NCI-H128 (cell line): ENCODE data around the gene SGCA.

Source experiments
- DNase-seq: peaks from one replicate; lab custom pipeline; 2025; ENCODE audit not compliant: unreplicated experiment; lab: John Stamatoyannopoulos, UW

SGCA gene

DNA sequence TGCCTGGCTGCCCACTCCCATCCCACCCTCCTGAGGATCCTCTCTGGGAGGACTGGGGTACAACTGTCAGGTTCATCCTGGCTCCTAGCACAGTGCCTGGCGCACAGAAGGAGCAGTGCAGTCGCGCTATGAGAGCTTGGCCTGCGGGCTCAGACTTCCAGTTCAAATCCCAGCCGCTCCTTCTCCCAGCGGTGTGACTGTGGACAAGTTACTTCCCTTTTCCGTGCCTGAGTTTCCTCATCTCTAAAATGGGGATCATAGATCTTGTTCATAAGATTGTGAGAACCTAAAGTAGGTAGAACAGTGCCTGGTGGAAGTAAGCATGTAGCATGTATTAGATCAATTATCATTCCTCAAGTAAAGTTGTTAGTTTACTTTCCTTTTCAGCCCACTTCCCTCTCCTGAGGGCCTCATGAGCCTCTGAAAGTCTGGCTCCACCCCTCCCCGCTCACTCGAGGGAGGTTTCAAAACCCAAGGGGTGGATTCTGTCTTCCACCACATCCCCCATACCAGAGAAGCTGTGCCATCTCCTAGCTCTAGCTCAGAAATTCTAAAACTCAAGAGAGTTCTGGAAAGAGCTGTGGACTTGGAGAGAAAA, 55.6 kb downstream of the SGCA start:
- no peak for DNase-seq

DNA sequence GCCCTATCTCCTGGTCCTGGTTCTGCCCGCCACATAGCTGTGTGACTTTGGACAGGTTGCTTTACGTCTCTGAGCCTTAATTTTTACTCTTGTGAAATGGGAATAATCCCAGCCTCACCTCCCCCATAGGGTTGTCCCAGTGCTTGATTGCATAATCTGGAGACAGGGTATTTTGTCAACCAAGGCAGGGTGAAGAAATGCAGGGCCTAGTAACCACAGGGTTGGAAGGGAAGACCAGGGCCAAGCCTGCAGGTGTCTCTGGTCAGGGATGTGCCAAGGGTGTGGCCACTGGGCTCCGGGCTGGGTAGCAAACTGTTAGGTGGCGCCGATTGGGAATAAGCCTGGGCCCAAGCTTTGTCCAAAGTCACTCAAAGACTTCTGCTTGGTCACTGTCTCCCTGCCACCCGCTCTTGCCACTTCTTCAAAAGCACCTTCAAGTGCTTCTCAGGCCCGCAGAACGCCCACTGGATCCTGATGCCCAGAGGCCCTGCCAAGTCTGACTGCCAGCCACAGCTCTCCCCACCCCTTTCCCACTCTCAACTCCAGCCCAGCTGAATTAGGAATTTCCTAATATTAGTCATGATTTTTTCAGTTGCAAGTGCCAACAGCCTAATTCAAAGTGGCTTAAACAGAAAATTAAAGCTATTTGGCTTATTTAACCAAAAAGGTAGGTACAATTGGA, 56.2 kb downstream of the SGCA start:
- DNase-seq, result no peak

- DNase-seq, result no peak
Measured at GRCh38 chr17:50222922-50223321, 57.1 kb downstream of the SGCA start.
